Dendritic cell treated with granulocyte-macrophage colony-stimulating factor and Interleukin-4, amounts not matched to agents 40 ng/mL and 50 ng/mL, for 4 days (primary cell): Measurements from ENCODE around the gene KARS1.

Experiments used
- H3K27ac Mint-ChIP-seq: one replicate; pipeline ENCODE4 v1.8.0; 2022; ENCODE audit warnings: mild to moderate bottlenecking, mixed read lengths
- H3K27me3 Mint-ChIP-seq: one replicate; pipeline ENCODE4 v1.8.0; 2022; ENCODE audit warnings: mild to moderate bottlenecking, mixed read lengths
- H3K36me3 Mint-ChIP-seq: one replicate; pipeline ENCODE4 v1.8.0; 2022; ENCODE audit warnings: low read depth, mixed read lengths
- H3K4me1 Mint-ChIP-seq: one replicate; pipeline ENCODE4 v1.8.0; 2022; ENCODE audit warnings: low read depth, mixed read lengths
- H3K4me3 Mint-ChIP-seq: one replicate; pipeline ENCODE4 v1.8.0; 2022; ENCODE audit warnings: mild to moderate bottlenecking, moderate library complexity, mixed read lengths
- H3K9me3 Mint-ChIP-seq: one replicate; pipeline ENCODE4 v1.8.0; 2022; ENCODE audit warnings: mixed read lengths
- intact Hi-C: fragments of 100-400 bp; cut with micrococcal nuclease; formaldehyde crosslinking; loops from one replicate; pipeline ENCODE4 v1.15.0; 2022

The KARS1 gene

GRCh38 chr16:75647492-75648264, at the start of gene KARS1, which contains the start of gene TERF2IP:
TSS of gene KARS1 (minus strand) at chr16:75647665. CDS start at chr16:75647639, 26 bp downstream.
TSS of gene TERF2IP (plus strand) at chr16:75647773. CDS start at chr16:75647883, 110 bp downstream.
- Mint-ChIP-seq H3K4me1 (peaks cover 44% of the 10 kb centered on the region), H3K27me3 (no peaks in the 10 kb centered on the region), H3K4me3 (peak within 1 kb of the TSS; percentile 98), H3K9me3 (no peaks in the 10 kb centered on the region), H3K36me3 (peaks cover 62% of the 10 kb centered on the region), H3K27ac (peak within 1 kb of the TSS; percentile 96)
- intact Hi-C loops: loop anchor here (1.0 to 5.0 kb wide), 4 partner anchors 24 to 1545 kb away; partner anchors contain the start of genes ADAT1, CFDP1, GABARAPL2 and MON1B

DNA sequence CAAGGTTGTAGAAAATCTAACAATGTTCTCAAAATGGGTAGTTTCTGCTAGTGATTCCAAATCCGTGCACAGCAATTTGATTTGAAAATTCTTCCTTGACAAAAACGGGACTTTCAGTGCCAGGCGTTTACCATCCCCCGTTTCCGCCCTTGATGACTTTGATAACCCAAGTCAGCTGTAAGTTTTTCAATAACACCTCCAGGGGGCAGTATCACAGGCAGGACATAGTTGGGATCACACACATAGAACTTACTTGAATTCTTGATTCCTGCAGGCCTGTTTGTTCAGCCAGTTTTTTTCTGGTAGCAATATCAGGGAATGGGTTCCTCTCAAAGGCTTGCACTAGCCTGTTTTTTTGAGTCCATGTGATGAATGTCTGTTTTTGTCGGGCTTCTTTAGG, 48.2 kb upstream of the KARS1 start:
- Mint-ChIP-seq H3K4me1 (no peaks in the 10 kb centered on the region), H3K27me3 (no peaks in the 10 kb centered on the region), H3K4me3 (no peak overlapping the region), H3K9me3 (no peaks in the 10 kb centered on the region), H3K36me3 (no peaks in the 10 kb centered on the region), H3K27ac (no peak overlapping the region)
- intact Hi-C loops: no loop called here

- no peak overlapping the region for H3K4me3 Mint-ChIP-seq
- no peak overlapping the region for H3K27ac Mint-ChIP-seq
- no peaks in the 10 kb centered on the region for H3K36me3 Mint-ChIP-seq
- intact Hi-C loops: no loop called here
- no peaks in the 10 kb centered on the region for H3K4me1 Mint-ChIP-seq
- peaks cover 26% of the 10 kb centered on the region for H3K9me3 Mint-ChIP-seq
- H3K27me3 Mint-ChIP-seq: no peaks in the 10 kb centered on the region
Observed at GRCh38 chr16:75687361-75687760, 39.9 kb upstream of the KARS1 start.

- no peak overlapping the region for H3K4me3 Mint-ChIP-seq
- no peaks in the 10 kb centered on the region for H3K27me3 Mint-ChIP-seq
- intact Hi-C loops: no loop called here
- no peaks in the 10 kb centered on the region for H3K36me3 Mint-ChIP-seq
- peaks cover 27% of the 10 kb centered on the region for H3K9me3 Mint-ChIP-seq
- no peak overlapping the region for H3K27ac Mint-ChIP-seq
- peaks cover 8% of the 10 kb centered on the region for H3K4me1 Mint-ChIP-seq
Observed at GRCh38 chr16:75682308-75682707, 34.8 kb upstream of the KARS1 start.

- Mint-ChIP-seq H3K36me3 (no peaks in the 10 kb centered on the region), H3K27me3 (no peaks in the 10 kb centered on the region), H3K4me3 (no peak overlapping the region), H3K9me3 (peaks cover 22% of the 10 kb centered on the region), H3K27ac (no peak overlapping the region), H3K4me1 (peaks cover 8% of the 10 kb centered on the region)
- intact Hi-C loops: no loop called here
Observed at GRCh38 chr16:75679366-75679765, 31.9 kb upstream of the KARS1 start.

- intact Hi-C loops: no loop called here
- no peaks in the 10 kb centered on the region for H3K27me3 Mint-ChIP-seq
- no peak within 1 kb of the TSS for H3K27ac Mint-ChIP-seq
- H3K4me3 Mint-ChIP-seq: no peak within 1 kb of the TSS
- H3K9me3 Mint-ChIP-seq: no peaks in the 10 kb centered on the region
- H3K4me1 Mint-ChIP-seq: peaks cover 8% of the 10 kb centered on the region
- no peaks in the 10 kb centered on the region for H3K36me3 Mint-ChIP-seq
Observed at GRCh38 chr16:75676909-75677308, 29.4 kb upstream of the KARS1 start, which contains the start of gene CPHXL2. TSS of gene CPHXL2 (minus strand) at chr16:75677009. CDS start at chr16:75676999, 10 bp downstream.

DNA sequence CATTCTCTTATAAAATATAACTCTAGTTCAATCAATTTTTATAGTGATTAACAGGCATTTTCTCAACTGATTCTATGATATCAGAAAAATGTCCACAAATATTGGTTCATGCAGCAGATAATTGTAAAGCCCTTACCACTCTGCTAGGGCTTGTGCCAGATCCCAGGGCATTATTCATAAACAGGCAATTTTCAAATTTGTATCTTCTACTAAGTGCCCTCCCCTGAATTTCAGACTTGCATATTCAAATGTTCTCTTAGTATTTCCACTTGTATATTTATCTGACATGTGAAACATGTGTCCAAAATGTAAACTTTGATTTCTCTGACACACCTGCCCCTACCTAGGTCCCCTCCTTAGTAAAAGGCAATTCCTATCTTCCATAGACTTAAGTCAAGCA, 20.0 kb upstream of the KARS1 start:
- intact Hi-C loops: no loop called here
- H3K4me3 Mint-ChIP-seq: no peak overlapping the region
- no peaks in the 10 kb centered on the region for H3K27me3 Mint-ChIP-seq
- no peaks in the 10 kb centered on the region for H3K9me3 Mint-ChIP-seq
- H3K36me3 Mint-ChIP-seq: no peaks in the 10 kb centered on the region
- no peaks in the 10 kb centered on the region for H3K4me1 Mint-ChIP-seq
- H3K27ac Mint-ChIP-seq: no peak overlapping the region

- Mint-ChIP-seq H3K4me1 (no peaks in the 10 kb centered on the region), H3K36me3 (peaks cover 36% of the 10 kb centered on the region), H3K9me3 (no peaks in the 10 kb centered on the region), H3K27me3 (no peaks in the 10 kb centered on the region), H3K4me3 (no peak overlapping the region), H3K27ac (no peak overlapping the region)
- intact Hi-C loops: no loop called here
Observed at GRCh38 chr16:75660726-75661302, 13.3 kb upstream of the KARS1 start.

DNA sequence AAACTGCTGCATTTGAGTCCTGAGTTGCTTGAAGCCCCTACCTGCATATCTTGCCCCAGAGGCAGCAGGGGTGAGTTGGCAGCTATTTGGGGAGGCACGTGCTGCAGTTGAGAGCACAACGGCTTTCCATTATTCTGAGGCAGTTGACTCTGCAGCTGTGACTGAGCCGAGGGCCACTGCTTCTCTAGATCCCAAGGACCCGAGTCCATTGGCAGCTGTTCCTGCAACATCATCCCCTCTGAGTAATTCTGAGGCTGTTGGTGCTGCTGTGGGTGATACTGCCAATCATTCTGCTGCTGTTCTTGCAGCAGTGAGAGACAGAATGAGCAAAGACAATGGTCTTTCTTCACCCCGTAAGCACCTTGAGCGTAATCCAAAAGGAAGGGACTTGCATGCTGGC, 12.9 kb upstream of the KARS1 start:
- no peak overlapping the region for H3K4me3 Mint-ChIP-seq
- no peaks in the 10 kb centered on the region for H3K4me1 Mint-ChIP-seq
- H3K27ac Mint-ChIP-seq: no peak overlapping the region
- H3K9me3 Mint-ChIP-seq: no peaks in the 10 kb centered on the region
- H3K36me3 Mint-ChIP-seq: peaks cover 40% of the 10 kb centered on the region
- intact Hi-C loops: no loop called here
- H3K27me3 Mint-ChIP-seq: no peaks in the 10 kb centered on the region

GRCh38 chr16:75658175-75658574, 10.7 kb upstream of the KARS1 start:
- Mint-ChIP-seq H3K9me3 (no peaks in the 10 kb centered on the region), H3K27me3 (no peaks in the 10 kb centered on the region), H3K4me1 (no peaks in the 10 kb centered on the region), H3K36me3 (peaks cover 61% of the 10 kb centered on the region), H3K27ac (no peak overlapping the region), H3K4me3 (no peak overlapping the region)
- intact Hi-C loops: loop anchor here (10.0 kb wide), 1 partner anchor 107 kb away; no protein-coding TSS in a partner anchor

DNA sequence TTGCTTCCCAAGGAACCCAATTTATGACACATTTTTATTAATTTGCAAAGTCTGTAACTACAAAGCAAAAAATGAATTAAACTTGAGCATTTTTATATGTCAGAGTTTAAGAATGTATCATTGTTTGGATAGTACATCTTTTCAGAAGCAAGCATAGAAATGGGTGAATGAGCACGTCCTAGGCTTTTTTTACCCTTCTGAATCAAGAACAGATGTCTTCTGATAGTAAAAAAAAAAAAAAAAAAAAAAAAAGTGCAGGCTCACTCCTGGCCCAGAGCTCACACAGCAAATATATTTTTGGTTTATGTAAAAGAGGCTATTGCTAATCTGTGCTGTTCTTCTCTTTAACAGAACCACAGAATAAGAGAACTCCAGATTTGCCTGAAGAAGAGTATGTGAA, 6.5 kb upstream of the KARS1 start:
- Mint-ChIP-seq H3K27me3 (no peaks in the 10 kb centered on the region), H3K9me3 (no peaks in the 10 kb centered on the region), H3K27ac (no peak overlapping the region), H3K36me3 (peaks cover 68% of the 10 kb centered on the region), H3K4me3 (no peak overlapping the region), H3K4me1 (peaks cover 34% of the 10 kb centered on the region)
- intact Hi-C loops: loop anchor here (5.0 to 10.0 kb wide), 2 partner anchors 42 to 111 kb away; no protein-coding TSS in a partner anchor

- H3K36me3 Mint-ChIP-seq: peaks cover 60% of the 10 kb centered on the region
- H3K27me3 Mint-ChIP-seq: no peaks in the 10 kb centered on the region
- H3K9me3 Mint-ChIP-seq: no peaks in the 10 kb centered on the region
- intact Hi-C loops: loop anchor here (1.0 to 5.0 kb wide), 3 partner anchors 81 to 1544 kb away; partner anchors contain the start of genes CFDP1, GABARAPL2 and MON1B
- H3K4me3 Mint-ChIP-seq: peak overlapping the region; percentile 98
- H3K27ac Mint-ChIP-seq: peak overlapping the region; percentile 96
- peaks cover 47% of the 10 kb centered on the region for H3K4me1 Mint-ChIP-seq
Observed at GRCh38 chr16:75648265-75649076, 1.0 kb upstream of the KARS1 start.

- peak overlapping the region; percentile 96 for H3K27ac Mint-ChIP-seq
- H3K9me3 Mint-ChIP-seq: no peaks in the 10 kb centered on the region
- no peaks in the 10 kb centered on the region for H3K27me3 Mint-ChIP-seq
- H3K4me1 Mint-ChIP-seq: peaks cover 38% of the 10 kb centered on the region
- intact Hi-C loops: loop anchor here (1.0 to 5.0 kb wide), 3 partner anchors 24 to 1545 kb away; partner anchors contain the start of genes ADAT1, GABARAPL2 and MON1B
- H3K36me3 Mint-ChIP-seq: peaks cover 66% of the 10 kb centered on the region
- H3K4me3 Mint-ChIP-seq: peak overlapping the region; percentile 98
Observed at GRCh38 chr16:75647112-75647491, 363 bp downstream of the KARS1 start.
